NCI-H2227 (cell line): ENCODE data around the gene LMAN1L.

Source experiments
- DNase-seq: peaks from one replicate; lab custom pipeline; 2025; ENCODE audit not compliant: unreplicated experiment; lab: John Stamatoyannopoulos, UW

Gene LMAN1L

GRCh38 chr15:74854453-74855022, 41.9 kb downstream of the LMAN1L start:
- no peak for DNase-seq

- DNase-seq = no peak
These were observed 43.2 kb downstream of the LMAN1L start for GRCh38 chr15:74855857-74856256.

- no peak for DNase-seq
These were observed 43.9 kb downstream of the LMAN1L start for GRCh38 chr15:74856537-74856936.

- no peak for DNase-seq
These were observed 44.5 kb downstream of the LMAN1L start for GRCh38 chr15:74857082-74857655.

GRCh38 chr15:74857671-74858368, 45.2 kb downstream of the LMAN1L start:
- DNase-seq = no peak

GRCh38 chr15:74858369-74858740, 45.7 kb downstream of the LMAN1L start:
- no peak for DNase-seq

- DNase-seq = no peak
These were observed 50.8 kb downstream of the LMAN1L start for GRCh38 chr15:74863239-74864056.

- DNase-seq = no peak
These were observed 51.7 kb downstream of the LMAN1L start for GRCh38 chr15:74864296-74864695.

GRCh38 chr15:74865316-74865715, 52.7 kb downstream of the LMAN1L start:
- no peak for DNase-seq

GRCh38 chr15:74866090-74866489, 53.5 kb downstream of the LMAN1L start:
- no peak for DNase-seq

GRCh38 chr15:74867466-74868038, 54.9 kb downstream of the LMAN1L start:
- DNase-seq = no peak

GRCh38 chr15:74868059-74868458, 55.4 kb downstream of the LMAN1L start:
- DNase-seq = no peak

GRCh38 chr15:74869372-74869725, 56.7 kb downstream of the LMAN1L start:
- no peak for DNase-seq

- DNase-seq = no peak
These were observed 57.2 kb downstream of the LMAN1L start for GRCh38 chr15:74869726-74870407.

GRCh38 chr15:74870436-74871215, 58.0 kb downstream of the LMAN1L start:
- peak; percentile 23 for DNase-seq

GRCh38 chr15:74872702-74873035, 60.0 kb downstream of the LMAN1L start:
- DNase-seq = no peak

GRCh38 chr15:74873036-74873755, 60.6 kb downstream of the LMAN1L start, which contains the start of gene SCAMP2:
Gene SCAMP2, minus strand, starts transcription at chr15:74873365. Its CDS starts 110 bp downstream, at chr15:74873255.
- peak; percentile 92 for DNase-seq

- peak; percentile 29 for DNase-seq
These were observed 61.3 kb downstream of the LMAN1L start for GRCh38 chr15:74873756-74874424.
